T-helper 1 cell (primary cell): ENCODE data around the gene ASB1.

Experiments used
- DNase-seq, 5 donors: peaks; one replicate each; pipeline ENCODE4 v3.0.0-alpha.2; 2012 to 2020

Gene ASB1

DNA sequence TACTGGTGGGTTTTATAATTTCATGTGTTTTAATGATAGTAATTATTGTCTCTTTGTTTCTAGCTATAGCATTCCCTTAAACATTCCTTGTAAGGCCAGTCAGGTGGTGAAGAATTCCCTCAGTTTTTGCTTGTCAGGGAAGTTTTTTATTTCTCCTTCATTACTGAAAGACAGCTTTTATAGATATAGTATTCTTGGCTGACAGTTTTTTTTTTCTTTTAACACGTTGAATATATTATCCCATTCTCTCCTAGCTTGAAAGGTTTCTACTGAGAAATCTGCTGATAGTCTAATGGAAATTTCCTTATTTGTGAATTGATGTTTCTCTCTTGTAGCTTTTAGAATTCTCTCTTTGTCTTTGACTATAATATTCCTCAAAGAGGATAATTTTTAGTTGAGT, 46.8 kb downstream of the ASB1 start:
- no peak for DNase-seq

- DNase-seq = no peak
Measured at GRCh38 chr2:238475034-238475433, 48.3 kb downstream of the ASB1 start.

DNA sequence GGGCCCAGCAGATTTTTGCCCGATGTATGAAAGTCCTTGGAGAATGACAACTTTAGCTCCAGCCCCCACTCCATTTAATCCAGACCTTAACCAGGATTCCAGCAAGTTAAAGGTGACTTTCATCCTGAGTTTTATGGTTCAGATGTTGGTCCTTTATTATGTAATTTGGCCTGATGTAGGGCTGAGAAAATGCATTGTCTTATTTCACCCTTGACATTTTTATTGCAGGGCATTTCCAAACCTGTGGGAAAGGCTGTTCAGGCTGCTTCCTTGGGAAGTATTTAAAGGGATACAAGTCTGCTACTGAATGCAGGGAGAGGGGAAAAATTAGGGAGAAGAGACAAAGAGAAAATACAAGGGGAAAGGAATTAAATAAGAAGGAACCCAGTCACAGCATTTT, 48.8 kb downstream of the ASB1 start:
- DNase-seq = no peak

DNA sequence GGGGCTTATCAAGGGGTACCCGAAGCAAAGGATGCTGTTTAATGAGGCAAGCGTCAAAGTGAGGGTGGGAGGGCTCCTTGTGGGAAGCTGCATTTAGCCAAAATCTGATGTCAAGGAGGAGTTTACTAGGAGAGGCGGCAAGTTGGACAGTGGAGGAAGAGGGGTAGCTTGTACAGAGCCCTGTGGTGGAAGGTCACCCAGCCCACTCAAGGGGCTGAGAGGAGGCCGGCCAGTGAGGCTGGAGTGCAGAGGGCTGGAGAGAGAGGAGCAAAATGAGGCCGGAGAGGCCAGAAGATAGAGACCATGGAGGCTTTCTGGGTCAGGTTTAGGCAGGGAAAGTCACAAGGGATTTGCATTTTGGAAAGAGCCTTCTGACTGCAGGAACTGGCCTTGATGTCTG, 49.5 kb downstream of the ASB1 start:
- DNase-seq = no peak

- no peak for DNase-seq
Measured at GRCh38 chr2:238478216-238478615, 51.5 kb downstream of the ASB1 start.

DNA sequence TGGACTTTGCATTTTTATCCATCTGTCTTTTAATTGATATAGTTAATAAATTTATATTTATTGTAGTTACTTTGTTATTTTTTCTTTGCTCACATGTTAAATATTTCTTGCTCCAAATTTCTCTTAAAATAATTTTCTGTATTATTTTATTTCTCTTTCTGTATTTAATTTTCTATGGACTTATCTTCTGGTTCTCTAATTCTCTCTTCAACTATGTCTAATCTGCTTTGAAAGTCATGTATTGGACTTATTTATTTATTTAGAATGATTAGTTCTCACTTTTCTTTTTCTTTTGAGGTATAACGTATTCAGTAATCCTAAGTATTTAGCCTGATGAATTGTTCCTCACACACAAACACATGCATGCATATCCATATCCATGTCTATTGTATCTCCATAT, 53.1 kb downstream of the ASB1 start:
- no peak for DNase-seq

- DNase-seq = no peak
Measured at GRCh38 chr2:238483021-238483420, 56.3 kb downstream of the ASB1 start.

GRCh38 chr2:238483656-238484055, 56.9 kb downstream of the ASB1 start:
- no peak for DNase-seq

- DNase-seq = no peak
Measured at GRCh38 chr2:238484522-238485452, 58.1 kb downstream of the ASB1 start.

DNA sequence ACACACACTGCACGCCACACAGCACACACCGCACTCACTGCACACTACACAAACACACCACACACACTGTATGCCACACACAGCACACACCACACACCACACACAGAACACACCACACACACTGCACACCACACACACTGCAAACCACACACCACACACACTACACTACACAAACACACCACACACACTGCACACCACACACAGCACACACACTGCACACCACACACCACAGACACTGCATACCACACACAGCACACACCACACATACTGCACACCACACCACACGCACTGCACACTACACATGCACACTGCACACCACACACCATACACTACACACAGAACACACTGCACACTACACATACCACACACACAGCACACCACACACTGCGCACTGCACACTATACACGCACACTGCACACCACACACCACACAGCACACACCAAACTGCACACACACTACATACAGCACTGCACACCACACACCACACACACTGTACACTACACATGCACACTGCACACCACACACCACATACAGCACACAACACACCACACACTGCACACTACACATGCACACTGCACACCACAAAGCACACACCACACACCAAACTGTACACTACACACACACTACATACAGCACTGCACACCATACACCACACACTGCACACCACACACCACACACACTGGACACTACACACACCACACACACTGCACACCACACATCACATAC, 59.6 kb downstream of the ASB1 start:
- DNase-seq = no peak

- no peak for DNase-seq
Measured at GRCh38 chr2:238487134-238487533, 60.4 kb downstream of the ASB1 start.

DNA sequence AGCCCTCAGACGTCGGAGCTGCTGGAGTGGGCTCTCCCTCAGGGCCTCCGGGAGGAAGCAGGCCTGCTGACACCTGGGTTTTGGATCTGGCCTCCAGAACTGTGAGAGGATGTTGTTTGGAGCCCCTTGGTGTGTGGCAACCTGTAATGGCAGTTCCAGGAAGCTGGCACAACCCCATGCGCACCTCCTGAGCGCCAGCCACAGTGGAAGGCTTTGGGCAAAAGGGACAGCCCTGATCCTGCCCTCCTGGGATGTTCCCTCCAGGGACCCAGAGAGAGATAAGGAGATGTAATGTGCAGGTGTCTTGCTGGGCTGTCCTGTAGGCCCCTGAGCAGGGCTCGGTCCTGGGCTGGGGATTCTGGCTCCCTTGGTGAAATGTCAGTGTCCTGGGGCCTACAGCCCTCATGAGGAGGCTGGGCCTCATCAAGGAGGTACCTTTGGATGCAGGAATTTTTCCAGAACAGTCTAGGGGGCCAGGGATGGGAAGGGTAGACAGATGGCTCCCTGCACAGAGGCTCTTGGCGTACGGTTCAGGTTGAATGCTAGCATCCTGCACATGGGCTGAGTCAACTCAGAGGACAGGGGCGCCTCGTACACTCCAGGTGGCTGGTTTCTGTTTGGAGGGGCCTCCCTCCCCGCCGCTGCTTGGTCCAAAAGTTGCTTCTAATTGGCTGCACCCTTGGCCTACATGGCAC, 61.1 kb downstream of the ASB1 start:
- no peak for DNase-seq

DNA sequence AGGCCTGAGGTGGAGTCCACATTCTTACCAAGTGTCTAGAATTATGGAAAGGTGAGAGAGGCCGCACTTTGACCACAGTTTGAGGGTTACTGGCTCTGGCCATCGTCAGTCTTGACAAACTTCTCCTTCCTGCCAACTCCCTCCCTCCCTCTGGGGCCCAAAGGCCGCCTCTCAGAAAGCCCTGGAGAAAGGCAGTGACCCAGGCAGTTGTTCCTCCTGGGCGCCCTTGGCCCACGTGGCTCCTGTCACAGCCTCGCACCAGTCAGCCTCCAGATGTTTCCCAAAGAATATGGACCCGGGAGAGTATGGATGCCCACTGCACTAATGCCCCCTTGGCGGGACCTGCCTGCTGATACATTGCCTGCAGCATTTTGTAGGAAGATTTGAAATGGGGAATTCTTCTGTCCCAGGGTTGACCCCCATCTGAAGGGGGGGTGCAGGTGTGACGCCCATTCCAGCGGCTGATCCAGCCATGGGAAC, 61.7 kb downstream of the ASB1 start:
- no peak for DNase-seq

DNA sequence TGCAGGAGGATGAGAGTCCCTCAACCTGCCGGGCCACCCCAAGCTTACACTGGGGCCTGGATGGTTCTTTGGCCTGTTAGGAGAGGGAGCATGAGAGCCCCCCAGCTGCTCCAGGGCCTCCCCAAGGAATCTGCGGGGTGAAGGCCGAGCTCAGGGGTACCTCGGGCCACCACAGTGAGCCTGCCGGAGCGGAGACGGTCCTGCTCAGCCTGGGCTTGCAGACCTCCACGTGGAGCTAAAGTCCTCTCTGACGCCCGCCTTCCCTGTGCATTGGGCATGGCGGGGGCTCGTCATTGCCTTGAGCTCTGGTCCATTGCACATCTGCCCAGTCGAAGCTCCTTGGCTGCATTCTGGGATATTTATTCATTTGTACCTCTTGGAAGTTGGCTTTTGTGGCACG, 62.7 kb downstream of the ASB1 start:
- no peak for DNase-seq

- DNase-seq = no peak
Measured at GRCh38 chr2:238489896-238490295, 63.2 kb downstream of the ASB1 start.

- no peak for DNase-seq
Measured at GRCh38 chr2:238492840-238493239, 66.1 kb downstream of the ASB1 start.

- DNase-seq = no peak
Measured at GRCh38 chr2:238493411-238493810, 66.7 kb downstream of the ASB1 start.

DNA sequence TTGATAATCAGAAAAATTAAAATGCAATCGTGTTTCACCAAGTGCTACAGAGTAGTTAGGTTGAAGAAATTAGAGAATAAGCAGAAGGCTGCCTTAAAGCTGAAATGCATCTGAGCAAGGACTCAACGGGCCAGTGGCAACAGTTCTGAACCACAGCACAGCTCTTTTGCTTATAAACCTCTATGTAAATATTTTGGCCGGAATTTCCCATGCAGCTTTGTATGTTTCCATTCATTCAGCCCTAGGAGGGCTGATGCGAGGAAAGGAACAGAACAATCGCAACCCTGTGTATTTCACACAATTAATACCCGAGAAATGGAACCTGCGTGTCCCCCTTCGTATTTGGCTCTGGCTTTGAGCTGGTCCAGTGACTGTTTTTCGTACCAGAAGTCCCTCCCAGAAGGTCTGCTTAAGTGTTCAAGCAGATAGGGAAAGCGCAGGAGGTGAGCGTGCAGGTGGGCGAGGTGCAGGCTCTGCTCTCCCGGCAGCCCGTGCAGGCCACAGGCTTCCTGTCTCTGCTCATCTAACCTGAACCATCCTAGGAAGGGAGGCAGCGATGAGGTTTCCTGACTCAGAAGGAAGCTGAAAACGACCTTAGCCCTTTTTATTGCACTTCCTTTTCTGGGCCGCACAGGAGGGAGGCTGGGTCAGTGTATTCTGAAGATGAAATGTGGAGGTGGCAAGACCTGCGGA, 67.3 kb downstream of the ASB1 start:
- peak in 1 of 5 donors; percentile 42 for DNase-seq

GRCh38 chr2:238494573-238494961, 67.8 kb downstream of the ASB1 start:
- DNase-seq = no peak

DNA sequence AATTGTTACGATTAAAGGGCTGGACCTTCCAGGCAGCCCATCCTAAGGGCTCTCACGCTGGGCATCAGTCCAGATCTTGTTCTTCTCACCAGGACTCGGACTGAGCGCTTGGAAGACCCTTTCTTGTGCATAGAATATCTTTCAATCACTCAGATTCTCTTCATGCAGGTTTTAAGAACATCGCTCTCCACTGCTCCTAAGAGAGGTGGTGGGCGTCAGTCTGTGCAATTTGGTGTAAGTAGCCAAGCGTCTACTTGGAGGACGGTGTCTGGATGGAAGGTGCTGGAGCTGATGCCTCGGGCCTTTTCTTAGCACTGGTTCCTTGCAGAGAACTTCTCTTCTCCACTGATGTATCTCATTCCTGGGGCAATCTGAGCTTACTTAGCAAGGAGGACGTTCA, 68.7 kb downstream of the ASB1 start:
- no peak for DNase-seq

DNA sequence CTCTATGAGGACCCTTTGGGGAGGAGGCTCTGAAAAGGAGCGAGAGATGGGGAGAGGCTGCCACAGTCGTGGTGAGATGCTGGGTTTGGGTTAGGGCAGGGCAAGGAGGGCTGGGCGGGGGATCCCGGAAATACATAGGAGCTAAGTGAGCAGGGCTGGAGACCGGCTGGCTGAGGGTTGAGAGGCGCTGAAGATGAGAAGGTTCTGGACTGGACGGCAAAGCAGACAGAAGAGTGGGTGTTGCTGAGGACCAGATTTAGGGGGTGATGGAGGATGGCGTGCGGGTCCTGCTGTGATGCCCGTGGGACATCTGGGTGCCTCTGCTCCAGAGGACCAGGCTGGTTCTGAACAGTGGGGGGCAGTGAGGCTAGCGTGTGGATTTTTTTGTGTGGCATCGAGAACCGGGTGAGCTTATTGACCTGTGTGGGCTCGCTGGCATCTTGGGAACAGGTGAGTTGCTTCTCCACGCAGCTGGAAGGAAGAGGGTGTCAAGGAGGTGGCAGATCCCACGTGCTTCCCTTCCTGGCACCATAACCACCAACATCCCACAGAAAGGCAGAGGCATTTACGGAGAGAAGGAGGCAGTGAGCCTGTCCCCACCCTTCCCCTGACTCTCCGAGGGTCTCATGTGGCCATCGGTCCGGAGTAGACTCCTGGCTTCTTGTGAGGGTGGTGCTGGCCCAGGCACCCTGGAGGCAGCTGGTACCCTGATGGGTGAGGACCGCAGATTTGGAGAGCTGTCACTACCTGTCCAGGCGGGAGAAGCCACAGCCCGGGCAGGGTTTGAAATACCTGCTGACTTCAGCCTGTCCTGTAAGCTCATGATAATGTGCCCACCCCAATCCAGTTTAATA, 70.3 kb downstream of the ASB1 start:
- no peak for DNase-seq

DNA sequence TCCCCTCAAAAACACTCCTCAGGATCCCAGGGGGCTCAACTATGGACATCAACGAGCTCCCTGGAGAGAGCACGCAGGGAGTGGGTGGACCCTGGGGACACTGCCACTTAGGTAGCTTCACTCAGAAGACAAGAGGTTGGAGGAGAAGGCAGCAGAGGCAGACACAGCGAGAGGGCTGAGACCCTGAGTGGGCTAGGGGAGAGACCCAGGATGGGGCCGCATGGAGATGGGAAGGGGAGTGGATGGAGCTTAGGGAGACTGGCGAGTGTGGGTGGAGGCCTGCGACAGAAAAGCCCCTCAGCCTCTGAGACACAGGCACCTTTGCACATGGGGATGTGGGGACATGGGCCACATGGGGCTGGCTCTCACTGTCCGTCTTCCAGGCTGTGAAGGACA, 70.9 kb downstream of the ASB1 start:
- no peak for DNase-seq
